Measurements from ENCODE around the gene PRKCH.

Gene PRKCH

DNA sequence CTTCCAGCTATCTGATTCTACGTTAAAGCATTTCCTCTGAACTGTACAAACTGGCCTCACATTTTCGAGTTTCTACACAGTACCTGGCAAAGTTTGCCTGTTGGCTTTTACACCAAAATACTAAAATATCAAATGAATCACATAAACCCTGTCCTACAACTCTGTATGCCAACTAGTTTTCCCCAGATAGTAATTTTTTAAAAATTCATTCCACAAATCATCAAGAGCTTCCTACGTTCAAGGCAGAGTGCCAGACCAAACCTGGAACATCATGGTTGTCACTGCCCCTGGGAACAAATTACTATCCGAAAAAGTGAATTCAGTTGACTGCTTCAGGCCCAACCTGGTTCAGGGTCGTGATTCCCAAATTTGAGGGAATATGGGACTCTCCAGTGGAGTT, 42.3 kb upstream of the PRKCH start:
- no peaks in the 10 kb centered on the region for H3K79me2 ChIP-seq (ENCODE audit: insufficient read depth, low read length)
- TF ChIP-seq EZH2phosphoT487 (conservative IDR thresholded peaks at IDR 0.05; ENCODE audit: low read length) = no peak
- TF ChIP-seq, protein P1, sequence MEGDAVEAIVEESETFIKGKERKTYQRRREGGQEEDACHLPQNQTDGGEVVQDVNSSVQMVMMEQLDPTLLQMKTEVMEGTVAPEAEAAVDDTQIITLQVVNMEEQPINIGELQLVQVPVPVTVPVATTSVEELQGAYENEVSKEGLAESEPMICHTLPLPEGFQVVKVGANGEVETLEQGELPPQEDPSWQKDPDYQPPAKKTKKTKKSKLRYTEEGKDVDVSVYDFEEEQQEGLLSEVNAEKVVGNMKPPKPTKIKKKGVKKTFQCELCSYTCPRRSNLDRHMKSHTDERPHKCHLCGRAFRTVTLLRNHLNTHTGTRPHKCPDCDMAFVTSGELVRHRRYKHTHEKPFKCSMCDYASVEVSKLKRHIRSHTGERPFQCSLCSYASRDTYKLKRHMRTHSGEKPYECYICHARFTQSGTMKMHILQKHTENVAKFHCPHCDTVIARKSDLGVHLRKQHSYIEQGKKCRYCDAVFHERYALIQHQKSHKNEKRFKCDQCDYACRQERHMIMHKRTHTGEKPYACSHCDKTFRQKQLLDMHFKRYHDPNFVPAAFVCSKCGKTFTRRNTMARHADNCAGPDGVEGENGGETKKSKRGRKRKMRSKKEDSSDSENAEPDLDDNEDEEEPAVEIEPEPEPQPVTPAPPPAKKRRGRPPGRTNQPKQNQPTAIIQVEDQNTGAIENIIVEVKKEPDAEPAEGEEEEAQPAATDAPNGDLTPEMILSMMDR (IDR thresholded peaks at IDR 0.05; ENCODE audit: insufficient read depth, low read length, poor library complexity, severe bottlenecking) = no peak
- no peak overlapping the region for H3K9ac ChIP-seq (ENCODE audit: low read length)
- H3K4me2 ChIP-seq (ENCODE audit: low read depth, low read length, poor library complexity, severe bottlenecking) = no peak overlapping the region
- H3K9me3 ChIP-seq (ENCODE audit: insufficient read depth, low read length) = no peaks in the 10 kb centered on the region
- no peaks in the 10 kb centered on the region; the same call in 1 of the 2 replicates for H4K20me1 ChIP-seq (ENCODE audit: low read depth, low read length)
- no peaks in the 10 kb centered on the region for H3K27me3 ChIP-seq (ENCODE audit: low read length)
- H3K27ac ChIP-seq (ENCODE audit: low read depth, low read length) = no peak overlapping the region
- H2AFZ ChIP-seq (ENCODE audit: low read depth, low read length, severe bottlenecking) = no peak overlapping the region
- no peak overlapping the region for H3K4me3 ChIP-seq (ENCODE audit: insufficient read depth, low read length, poor library complexity, severe bottlenecking)
- no peaks in the 10 kb centered on the region for H3F3A ChIP-seq (ENCODE audit: insufficient read depth)
- H3K36me3 ChIP-seq (ENCODE audit: low read length) = no peaks in the 10 kb centered on the region
- H3K9me2 ChIP-seq (replicated peaks; ENCODE audit: insufficient read depth, low read length) = no peaks in the 10 kb centered on the region

DNA sequence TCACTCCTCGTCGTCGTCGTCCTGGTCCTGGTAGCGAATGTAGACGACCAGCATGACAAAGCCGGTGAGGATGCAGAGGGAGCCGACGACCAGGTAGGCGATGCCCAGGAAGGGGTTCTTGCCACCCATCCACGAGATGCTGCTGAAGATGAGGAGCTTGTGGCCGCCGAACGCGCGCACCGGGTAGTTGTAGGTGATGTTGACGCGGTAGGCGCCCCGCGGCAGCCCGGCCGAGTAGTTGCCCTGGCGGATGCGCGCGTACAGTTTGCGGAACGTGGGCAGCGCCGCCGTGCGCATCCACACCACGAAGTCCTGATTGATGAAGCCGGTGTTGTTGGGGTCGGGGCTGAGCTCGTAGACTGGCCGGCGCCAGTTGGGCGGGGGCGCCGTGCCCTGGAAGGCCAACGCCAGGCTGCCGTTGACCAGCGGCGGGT, 41.3 kb upstream of the PRKCH start:
- no peak overlapping the region for H3K4me2 ChIP-seq (ENCODE audit: low read depth, low read length, poor library complexity, severe bottlenecking)
- H3K27me3 ChIP-seq (ENCODE audit: low read length) = no peaks in the 10 kb centered on the region
- no peak for TF ChIP-seq EZH2phosphoT487 (conservative IDR thresholded peaks at IDR 0.05; ENCODE audit: low read length)
- TF ChIP-seq, protein P1 (IDR thresholded peaks at IDR 0.05; ENCODE audit: insufficient read depth, low read length, poor library complexity, severe bottlenecking) = no peak
- no peaks in the 10 kb centered on the region for H3K36me3 ChIP-seq (ENCODE audit: low read length)
- no peaks in the 10 kb centered on the region; the same call in 1 of the 2 replicates for H4K20me1 ChIP-seq (ENCODE audit: low read depth, low read length)
- H3K27ac ChIP-seq (ENCODE audit: low read depth, low read length) = no peak overlapping the region
- H3K79me2 ChIP-seq (ENCODE audit: insufficient read depth, low read length) = no peaks in the 10 kb centered on the region
- no peak overlapping the region for H3K4me3 ChIP-seq (ENCODE audit: insufficient read depth, low read length, poor library complexity, severe bottlenecking)
- H2AFZ ChIP-seq (ENCODE audit: low read depth, low read length, severe bottlenecking) = no peak overlapping the region
- H3F3A ChIP-seq (ENCODE audit: insufficient read depth) = no peaks in the 10 kb centered on the region
- H3K9me3 ChIP-seq (ENCODE audit: insufficient read depth, low read length) = no peaks in the 10 kb centered on the region
- H3K9me2 ChIP-seq (replicated peaks; ENCODE audit: insufficient read depth, low read length) = no peaks in the 10 kb centered on the region
- H3K9ac ChIP-seq (ENCODE audit: low read length) = no peak overlapping the region

DNA sequence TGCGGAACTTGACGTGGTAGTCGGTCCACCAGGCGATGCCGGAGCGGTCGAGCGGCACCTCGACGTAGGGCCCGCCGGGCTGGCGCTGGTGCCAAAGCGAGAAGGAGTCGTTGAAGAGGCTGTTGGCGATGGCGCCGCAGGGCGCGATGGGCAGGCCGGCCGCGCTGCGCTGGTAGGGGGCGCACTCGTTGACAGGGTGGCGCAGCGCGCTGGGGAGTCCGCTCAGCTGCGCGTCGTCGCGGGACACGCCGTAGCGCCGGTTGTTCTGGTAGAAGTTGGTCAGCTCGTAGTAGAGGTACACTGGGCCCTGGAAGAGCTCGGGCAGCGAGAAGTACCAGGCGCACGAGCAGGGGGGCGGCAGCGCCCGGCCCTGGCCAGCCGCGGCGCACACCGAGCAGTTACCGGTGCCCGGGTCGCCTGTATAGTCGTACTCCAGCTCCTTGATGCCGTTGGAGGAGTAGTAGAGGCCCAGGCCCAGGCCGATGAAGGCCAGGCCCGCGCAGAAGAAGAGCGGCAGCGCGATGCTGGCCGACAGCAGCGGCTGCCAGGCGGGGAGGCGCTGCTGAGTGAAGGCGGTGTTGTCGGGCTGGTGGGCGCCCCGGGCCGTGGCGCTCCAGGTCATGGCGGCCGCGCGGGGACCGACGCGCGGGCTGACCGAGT, 40.7 kb upstream of the PRKCH start:
- H3K4me3 ChIP-seq (ENCODE audit: insufficient read depth, low read length, poor library complexity, severe bottlenecking) = no peak overlapping the region
- no peak overlapping the region for H3K27ac ChIP-seq (ENCODE audit: low read depth, low read length)
- H3K36me3 ChIP-seq (ENCODE audit: low read length) = no peaks in the 10 kb centered on the region
- H3K9ac ChIP-seq (ENCODE audit: low read length) = no peak overlapping the region
- H3F3A ChIP-seq (ENCODE audit: insufficient read depth) = no peaks in the 10 kb centered on the region
- H2AFZ ChIP-seq (ENCODE audit: low read depth, low read length, severe bottlenecking) = no peak overlapping the region
- no peaks in the 10 kb centered on the region for H3K27me3 ChIP-seq (ENCODE audit: low read length)
- H3K9me2 ChIP-seq (replicated peaks; ENCODE audit: insufficient read depth, low read length) = no peaks in the 10 kb centered on the region
- TF ChIP-seq EZH2phosphoT487 (conservative IDR thresholded peaks at IDR 0.05; ENCODE audit: low read length) = no peak
- TF ChIP-seq, protein P1 (IDR thresholded peaks at IDR 0.05; ENCODE audit: insufficient read depth, low read length, poor library complexity, severe bottlenecking) = no peak
- no peak overlapping the region for H3K4me2 ChIP-seq (ENCODE audit: low read depth, low read length, poor library complexity, severe bottlenecking)
- H3K79me2 ChIP-seq (ENCODE audit: insufficient read depth, low read length) = no peaks in the 10 kb centered on the region
- no peaks in the 10 kb centered on the region; the same call in 1 of the 2 replicates for H4K20me1 ChIP-seq (ENCODE audit: low read depth, low read length)
- H3K9me3 ChIP-seq (ENCODE audit: insufficient read depth, low read length) = no peaks in the 10 kb centered on the region

All from SU-DHL-6 (cell line).